Inflammatory macrophage treated with lipopolysaccharide for 4 hours (primary cell): ENCODE data around the gene MRPL48.
"Not testable (repeated sequence)": the region's sequence is repeated elsewhere in the genome, so short reads cannot be mapped to it uniquely, and the experiment has no call there.

Experiments
- DNase-seq: peaks from one replicate; pipeline ENCODE4 v3.0.0-alpha.2; 2020

The MRPL48 gene

DNA sequence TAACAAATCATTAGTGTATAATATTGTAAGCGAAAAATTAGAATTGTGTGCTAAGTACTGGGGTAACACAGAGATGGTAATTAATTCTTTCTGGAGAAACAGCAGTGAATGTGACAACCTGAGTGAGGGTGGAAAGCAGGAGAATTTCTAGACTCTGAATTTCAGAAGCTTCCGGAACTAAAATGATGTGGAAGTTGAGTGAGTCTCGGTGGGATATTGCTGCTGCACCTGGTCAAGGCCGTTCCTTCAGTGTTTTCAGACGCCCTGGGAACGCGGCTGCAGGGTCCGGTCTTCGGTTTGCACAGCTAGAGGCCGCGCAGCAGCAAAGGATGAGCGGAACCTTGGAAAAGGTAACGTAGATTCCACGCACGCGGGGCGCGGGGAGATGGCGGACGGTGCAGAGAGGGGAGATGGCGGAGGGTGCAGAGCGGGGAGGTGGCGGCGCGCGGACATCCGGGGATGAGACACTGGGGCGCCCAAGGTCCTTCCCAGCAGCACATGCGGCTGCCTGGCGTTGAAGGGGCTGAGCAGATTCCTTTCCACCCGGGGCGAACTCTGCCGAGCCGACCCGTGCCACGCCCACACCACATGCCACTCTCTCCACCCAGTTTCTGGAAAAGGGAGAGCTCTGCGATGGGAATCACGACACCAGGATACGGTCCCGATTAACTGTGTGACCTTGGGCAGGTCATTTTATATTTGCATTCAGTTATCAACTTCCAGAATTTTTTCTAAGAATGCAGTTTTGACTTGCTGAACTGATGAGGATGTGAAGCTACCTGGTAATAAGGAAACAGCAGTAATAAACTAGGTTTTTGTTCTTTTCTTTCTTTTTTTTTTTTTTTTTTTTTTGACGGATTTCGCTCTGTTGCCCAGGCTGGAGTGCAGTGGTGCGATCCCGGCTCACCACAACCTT, at the start of gene MRPL48:
TSS of gene MRPL48 (plus strand) at position 232 of the 916 bp plus-strand sequence. CDS start at position 330, 98 bp downstream.
- DNase-seq: peak; percentile 92

GRCh38 chr11:73743045-73743444, 44.6 kb upstream of the MRPL48 start:
- DNase-seq: no peak

DNA sequence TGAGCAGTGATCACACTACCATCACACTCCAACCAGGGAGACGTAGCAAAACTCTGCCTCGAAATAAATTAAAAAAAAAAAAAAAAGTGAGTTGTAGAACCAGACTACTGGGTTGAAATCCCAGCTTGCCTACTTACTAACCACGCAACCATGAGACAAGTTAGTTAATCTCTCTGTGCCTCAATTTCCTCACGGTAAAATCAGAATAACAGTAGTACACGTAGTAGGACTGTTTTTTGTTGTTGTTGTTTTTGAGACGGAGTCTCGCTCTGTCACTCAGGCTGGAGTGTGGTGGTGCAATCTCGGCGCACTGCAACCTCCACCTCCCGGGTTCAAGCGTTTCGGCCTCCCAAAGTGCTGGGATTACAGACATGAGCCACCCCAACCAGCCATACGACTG, 41.0 kb upstream of the MRPL48 start:
- DNase-seq: no peak

GRCh38 chr11:73747762-73748161, 39.9 kb upstream of the MRPL48 start:
- no peak for DNase-seq

- DNase-seq: no peak
Observed at GRCh38 chr11:73748300-73748699, 39.4 kb upstream of the MRPL48 start.

- no peak for DNase-seq
Observed at GRCh38 chr11:73749118-73749517, 38.6 kb upstream of the MRPL48 start.

GRCh38 chr11:73750228-73750627, 37.4 kb upstream of the MRPL48 start:
- peak; percentile 49 for DNase-seq

DNA sequence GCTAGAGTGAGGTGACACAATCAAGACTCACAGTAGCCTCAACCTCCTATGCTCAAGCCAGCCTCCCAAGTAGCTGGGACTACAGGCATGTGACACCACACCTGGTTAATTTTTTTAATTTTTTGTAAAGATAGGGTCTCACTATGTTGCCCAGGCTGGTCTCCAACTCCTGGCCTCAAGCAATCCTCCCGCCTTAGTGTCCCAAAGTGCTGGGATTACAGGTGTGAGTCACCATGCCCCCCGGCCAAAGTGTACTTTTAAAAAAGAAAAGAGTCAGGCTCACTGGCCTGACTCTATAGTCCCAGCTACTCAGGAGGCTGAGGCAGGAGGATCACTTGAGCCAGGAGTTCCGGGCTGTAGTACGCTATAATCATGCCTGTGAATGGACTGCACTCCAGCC, 36.8 kb upstream of the MRPL48 start:
- DNase-seq: not testable (repeated sequence)

- DNase-seq: no peak
Observed at GRCh38 chr11:73752216-73752867, 35.3 kb upstream of the MRPL48 start.

DNA sequence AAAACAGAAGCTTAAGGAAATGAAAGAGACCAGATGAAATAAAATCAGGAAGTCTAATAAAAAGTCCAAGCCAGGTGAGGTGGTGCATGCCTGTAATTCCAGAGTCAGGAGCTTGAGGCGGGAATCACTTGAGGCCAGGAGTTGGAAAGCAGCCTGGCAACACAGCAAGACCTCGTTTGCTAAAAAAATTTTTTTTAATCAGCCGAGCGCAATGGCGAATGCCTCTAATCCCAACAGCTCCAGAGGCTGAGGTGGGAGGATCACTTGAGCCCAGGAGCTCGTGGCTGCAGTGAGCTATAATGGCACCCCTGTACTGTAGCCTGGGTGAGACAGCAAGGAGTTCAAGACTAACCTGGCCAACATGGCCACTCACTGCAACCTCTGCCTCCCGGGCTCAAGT, 34.8 kb upstream of the MRPL48 start:
- DNase-seq: no peak

DNA sequence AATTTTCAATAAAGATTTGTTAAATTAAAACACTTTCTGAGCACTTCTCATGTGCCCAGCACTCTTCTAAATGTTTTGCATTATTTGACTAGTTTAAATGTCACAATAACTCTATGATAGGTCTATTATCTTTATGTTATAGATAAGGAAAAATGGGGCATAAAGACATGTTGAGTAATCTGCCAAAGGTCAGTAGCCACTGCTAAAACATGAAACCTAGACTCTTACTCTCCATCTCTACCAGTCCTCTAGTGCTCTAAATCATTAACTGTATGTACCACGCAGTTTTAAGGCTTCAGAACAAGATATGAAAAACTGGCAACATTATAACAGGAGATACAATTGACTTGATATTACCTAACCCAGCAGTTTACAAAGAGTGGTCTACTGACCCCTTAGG, 33.7 kb upstream of the MRPL48 start:
- no peak for DNase-seq

- DNase-seq: no peak
Observed at GRCh38 chr11:73755670-73756069, 32.0 kb upstream of the MRPL48 start.

DNA sequence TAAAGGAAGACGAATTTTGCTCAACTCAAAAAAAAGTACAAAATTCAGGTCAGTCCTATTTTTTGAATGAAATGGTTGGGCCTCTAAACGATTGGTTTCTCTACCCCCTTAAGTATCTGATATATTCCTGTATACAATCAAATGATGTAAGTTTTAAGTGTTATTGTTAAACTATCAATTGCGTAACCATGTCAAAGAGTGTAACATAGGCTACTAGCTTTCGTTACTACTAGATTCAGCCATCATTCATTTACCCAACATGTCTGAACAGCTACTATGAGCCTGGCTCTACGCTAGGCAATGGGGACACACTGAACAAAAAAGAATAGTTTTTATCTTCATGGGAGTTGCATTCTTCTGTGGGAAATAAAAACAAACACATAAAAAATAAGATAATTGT, 30.1 kb upstream of the MRPL48 start:
- peak; percentile 88 for DNase-seq

- no peak for DNase-seq
Observed at GRCh38 chr11:73758451-73758850, 29.2 kb upstream of the MRPL48 start.

DNA sequence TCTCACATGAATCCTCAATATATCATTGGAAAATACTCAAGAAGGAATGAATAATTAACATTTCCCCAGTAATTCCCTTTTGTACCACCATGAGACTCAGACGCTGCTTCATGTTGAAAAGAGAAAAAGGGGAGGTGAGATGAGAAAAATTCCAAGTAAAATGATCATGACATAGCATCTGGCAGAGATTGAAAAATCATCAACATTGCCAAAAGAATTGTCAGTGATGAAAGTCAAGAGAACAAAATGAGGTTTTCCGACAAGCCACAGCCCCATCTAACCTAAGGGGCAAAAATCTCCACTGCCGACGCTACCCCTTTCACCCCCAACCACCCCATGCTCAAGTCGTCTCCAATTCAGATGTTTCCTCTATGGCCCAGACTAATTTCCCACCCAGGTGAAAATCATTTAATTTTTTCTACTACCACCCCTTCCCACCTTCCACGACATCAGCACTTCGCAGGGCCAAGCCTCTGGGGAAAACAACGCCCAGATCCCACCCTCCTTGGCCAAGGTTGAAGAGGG, 28.0 kb upstream of the MRPL48 start:
- DNase-seq: peak; percentile 24

GRCh38 chr11:73760135-73760678, 27.5 kb upstream of the MRPL48 start:
- peak; percentile 29 for DNase-seq

- peak; percentile 100 for DNase-seq
Observed at GRCh38 chr11:73760679-73761402, 26.8 kb upstream of the MRPL48 start, which contains the start of gene RAB6A. RAB6A (minus strand) TSS chr11:73761074; CDS start chr11:73760635, 439 bp downstream.

- no peak for DNase-seq
Observed at GRCh38 chr11:73761403-73761945, 26.2 kb upstream of the MRPL48 start.

- DNase-seq: no peak
Observed at GRCh38 chr11:73762732-73763131, 24.9 kb upstream of the MRPL48 start.

- no peak for DNase-seq
Observed at GRCh38 chr11:73766763-73767162, 20.9 kb upstream of the MRPL48 start.

DNA sequence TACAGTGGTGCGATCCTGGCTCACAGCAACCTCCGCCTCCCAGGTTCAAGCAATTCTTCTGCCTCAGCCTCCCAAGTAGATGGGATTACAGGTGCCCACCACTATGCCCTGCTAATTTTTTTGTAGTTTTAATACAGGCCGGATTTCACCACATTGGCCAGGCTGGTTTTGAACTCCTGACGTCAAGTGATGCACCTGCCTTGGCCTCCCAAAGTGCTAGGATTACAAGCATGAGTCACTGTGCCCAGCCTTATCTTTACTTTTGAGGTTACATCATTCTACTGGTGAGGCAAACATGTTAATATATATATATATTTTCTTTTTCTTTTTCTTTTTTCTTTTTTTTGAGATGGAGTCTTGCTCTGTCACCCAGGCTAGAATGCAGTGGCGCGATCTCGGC, 16.9 kb upstream of the MRPL48 start:
- DNase-seq: not testable (repeated sequence)
